Embryonic facial prominence (tissue), 1 donor: ENCODE measurements around the gene GJD3.

Source experiments
- DNase-seq: peaks from one replicate; pipeline ENCODE4 v3.0.0-alpha.2; 2016; ENCODE audit errors: extremely low spot score

GJD3 gene

GRCh38 chr17:40323391-40324381, 40.9 kb downstream of the GJD3 start:
- DNase-seq: no peak

- DNase-seq: peak; percentile 84
Measured at GRCh38 chr17:40322358-40323315, 41.9 kb downstream of the GJD3 start.

GRCh38 chr17:40321961-40322357, 42.6 kb downstream of the GJD3 start:
- DNase-seq: no peak

GRCh38 chr17:40321524-40321929, 43.0 kb downstream of the GJD3 start:
- DNase-seq: no peak

GRCh38 chr17:40320756-40321523, 43.6 kb downstream of the GJD3 start:
- peak; percentile 86 for DNase-seq

- DNase-seq: no peak
Measured at GRCh38 chr17:40319651-40320540, 44.6 kb downstream of the GJD3 start.

- no peak for DNase-seq
Measured at GRCh38 chr17:40318830-40319391, 45.6 kb downstream of the GJD3 start.

GRCh38 chr17:40317880-40318829, 46.4 kb downstream of the GJD3 start:
- DNase-seq: peak; percentile 93

GRCh38 chr17:40317345-40317873, 47.1 kb downstream of the GJD3 start:
- DNase-seq: no peak

GRCh38 chr17:40316571-40317344, 47.8 kb downstream of the GJD3 start:
- DNase-seq: no peak

GRCh38 chr17:40315678-40316570, 48.6 kb downstream of the GJD3 start:
- DNase-seq: no peak

GRCh38 chr17:40315206-40315605, 49.3 kb downstream of the GJD3 start:
- DNase-seq: no peak

GRCh38 chr17:40314584-40314956, 50.0 kb downstream of the GJD3 start:
- no peak for DNase-seq

GRCh38 chr17:40313668-40314583, 50.6 kb downstream of the GJD3 start:
- no peak for DNase-seq
